HG03575 (cell line): Measurements from ENCODE around the gene TMEM25.
"Not testable (repeated sequence)": the region's sequence is repeated elsewhere in the genome, so short reads cannot be mapped to it uniquely, and the experiment has no call there.

Source experiments
- ATAC-seq: cut with Tn5 transposase; IDR thresholded peaks from one replicate; pipeline ENCODE4 v1.9.1; 2021; ENCODE audit not compliant: unreplicated experiment, insufficient number of reproducible peaks, low FRiP score; ENCODE audit errors: extremely low read depth

The TMEM25 gene

DNA sequence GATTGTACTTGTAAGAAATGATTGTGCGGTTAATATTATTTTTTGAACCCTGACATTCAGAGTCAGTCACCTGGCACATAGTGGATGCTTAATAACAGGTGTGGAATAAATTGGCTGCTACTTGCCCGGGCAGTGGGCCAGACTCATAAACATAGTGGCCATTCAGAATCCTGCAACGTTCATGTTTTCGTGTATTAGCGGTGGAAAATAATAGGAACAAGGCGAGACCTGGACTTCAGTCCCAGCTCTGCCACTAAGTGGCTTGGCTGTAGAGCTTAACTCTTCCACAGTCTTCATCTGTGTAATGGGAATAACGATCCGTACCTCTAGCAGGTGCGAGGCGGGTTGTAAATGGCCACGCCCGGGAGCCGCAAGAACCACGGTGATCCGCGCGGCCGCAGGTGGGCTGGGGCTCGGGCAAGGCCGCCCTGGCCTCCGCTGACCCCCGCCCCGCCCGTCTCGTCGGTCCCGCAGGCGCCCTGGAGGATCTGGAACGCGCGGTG is 761 bp upstream of the TMEM25 start:
- ATAC-seq: no peak

DNA sequence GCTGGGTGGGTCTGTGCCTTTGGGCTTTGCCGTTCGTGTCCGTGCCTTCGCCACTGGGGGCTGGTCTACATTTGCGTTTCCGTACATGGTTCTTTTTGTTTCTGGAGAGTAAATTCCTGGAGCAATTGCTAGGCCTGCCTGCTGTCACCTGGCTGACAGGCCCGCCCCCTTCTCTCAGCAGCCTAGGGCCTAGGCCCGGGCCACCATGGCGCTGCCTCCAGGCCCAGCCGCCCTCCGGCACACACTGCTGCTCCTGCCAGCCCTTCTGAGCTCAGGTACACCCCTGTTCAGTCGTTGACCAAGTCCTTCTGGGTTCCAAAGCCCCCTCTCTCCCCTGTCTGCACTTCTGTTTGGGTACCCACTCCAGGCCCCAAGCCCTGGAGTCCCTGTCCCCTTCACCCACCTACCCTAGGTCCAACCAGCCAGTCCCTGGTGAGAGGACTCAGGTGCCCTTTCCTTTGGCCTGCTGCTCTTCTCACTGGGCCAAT is 649 bp downstream of the TMEM25 start:
- no peak for ATAC-seq

DNA sequence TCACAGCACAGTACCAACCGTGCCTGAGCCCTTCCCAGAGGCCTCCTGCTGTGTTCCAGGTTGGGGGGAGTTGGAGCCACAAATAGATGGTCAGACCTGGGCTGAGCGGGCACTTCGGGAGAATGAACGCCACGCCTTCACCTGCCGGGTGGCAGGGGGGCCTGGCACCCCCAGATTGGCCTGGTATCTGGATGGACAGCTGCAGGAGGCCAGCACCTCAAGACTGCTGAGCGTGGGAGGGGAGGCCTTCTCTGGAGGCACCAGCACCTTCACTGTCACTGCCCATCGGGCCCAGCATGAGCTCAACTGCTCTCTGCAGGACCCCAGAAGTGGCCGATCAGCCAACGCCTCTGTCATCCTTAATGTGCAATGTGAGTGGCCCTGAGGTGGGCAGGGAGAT is 1.1 kb downstream of the TMEM25 start:
- no peak for ATAC-seq

DNA sequence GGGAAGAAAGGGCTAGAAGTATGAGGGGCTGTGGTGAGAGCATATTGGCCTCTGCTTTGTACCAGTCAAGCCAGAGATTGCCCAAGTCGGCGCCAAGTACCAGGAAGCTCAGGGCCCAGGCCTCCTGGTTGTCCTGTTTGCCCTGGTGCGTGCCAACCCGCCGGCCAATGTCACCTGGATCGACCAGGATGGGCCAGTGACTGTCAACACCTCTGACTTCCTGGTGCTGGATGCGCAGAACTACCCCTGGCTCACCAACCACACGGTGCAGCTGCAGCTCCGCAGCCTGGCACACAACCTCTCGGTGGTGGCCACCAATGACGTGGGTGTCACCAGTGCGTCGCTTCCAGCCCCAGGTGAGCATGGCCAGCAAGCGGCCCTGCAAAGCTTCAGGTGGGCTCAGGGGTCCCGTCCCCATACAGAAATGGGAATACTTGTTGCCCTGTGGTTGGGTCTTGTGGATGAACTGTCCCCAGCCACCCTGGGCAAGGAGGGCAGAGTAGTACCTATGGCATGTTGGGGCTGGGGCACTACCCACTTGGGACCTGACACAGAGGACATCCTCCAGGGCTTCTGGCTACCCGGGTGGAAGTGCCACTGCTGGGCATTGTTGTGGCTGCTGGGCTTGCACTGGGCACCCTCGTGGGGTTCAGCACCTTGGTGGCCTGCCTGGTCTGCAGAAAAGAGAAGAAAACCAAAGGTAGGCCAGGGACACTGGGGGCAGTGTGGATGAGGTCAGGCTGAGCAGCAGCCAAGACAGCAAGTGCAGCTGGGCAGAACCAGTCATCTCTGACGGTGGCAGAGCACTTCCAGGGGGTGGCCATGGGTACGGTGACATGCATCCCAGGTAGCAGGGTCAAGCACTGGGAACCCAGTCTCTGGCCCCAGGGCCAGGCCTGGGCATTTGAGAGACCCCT is 2.1 kb downstream of the TMEM25 start:
- no peak for ATAC-seq

DNA sequence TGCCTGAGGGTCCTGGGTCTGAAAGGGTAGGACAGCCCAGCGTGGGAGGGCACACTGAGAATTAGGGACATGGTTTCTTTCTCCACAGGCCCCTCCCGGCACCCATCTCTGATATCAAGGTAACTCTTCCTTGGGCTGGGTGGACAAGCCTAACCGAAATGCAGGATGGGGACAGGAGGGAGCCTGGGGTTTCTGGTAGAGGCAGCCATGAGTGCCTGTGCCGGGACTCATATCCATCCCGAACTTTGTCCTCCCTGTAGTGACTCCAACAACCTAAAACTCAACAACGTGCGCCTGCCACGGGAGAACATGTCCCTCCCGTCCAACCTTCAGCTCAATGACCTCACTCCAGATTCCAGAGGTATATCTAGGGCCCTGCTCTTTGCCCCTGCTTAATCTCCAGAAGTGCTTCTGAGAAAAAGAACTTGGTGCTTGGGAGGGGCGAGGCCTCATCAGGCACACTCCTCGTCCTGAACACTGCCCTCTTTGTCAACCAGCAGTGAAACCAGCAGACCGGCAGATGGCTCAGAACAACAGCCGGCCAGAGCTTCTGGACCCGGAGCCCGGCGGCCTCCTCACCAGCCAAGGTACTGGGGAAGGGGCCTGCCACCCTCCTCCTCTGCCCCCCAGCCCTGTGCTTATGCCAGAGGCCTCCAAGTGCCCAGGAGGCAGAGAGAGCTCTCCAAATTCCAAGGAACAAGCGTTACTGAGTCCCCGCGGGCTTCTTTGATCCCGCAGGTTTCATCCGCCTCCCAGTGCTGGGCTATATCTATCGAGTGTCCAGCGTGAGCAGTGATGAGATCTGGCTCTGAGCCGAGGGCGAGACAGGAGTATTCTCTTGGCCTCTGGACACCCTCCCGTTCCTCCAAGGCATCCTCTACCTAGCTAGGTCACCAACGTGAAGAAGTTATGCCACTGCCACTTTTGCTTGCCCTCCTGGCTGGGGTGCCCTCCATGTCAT is 3.1 kb downstream of the TMEM25 start:
- no peak for ATAC-seq

DNA sequence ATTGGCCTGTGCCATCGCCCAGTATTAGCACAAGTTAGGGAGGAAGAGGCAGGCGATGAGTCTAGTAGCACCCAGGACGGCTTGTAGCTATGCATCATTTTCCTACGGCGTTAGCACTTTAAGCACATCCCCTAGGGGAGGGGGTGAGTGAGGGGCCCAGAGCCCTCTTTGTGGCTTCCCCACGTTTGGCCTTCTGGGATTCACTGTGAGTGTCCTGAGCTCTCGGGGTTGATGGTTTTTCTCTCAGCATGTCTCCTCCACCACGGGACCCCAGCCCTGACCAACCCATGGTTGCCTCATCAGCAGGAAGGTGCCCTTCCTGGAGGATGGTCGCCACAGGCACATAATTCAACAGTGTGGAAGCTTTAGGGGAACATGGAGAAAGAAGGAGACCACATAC is 4.3 kb downstream of the TMEM25 start:
- ATAC-seq: no peak

DNA sequence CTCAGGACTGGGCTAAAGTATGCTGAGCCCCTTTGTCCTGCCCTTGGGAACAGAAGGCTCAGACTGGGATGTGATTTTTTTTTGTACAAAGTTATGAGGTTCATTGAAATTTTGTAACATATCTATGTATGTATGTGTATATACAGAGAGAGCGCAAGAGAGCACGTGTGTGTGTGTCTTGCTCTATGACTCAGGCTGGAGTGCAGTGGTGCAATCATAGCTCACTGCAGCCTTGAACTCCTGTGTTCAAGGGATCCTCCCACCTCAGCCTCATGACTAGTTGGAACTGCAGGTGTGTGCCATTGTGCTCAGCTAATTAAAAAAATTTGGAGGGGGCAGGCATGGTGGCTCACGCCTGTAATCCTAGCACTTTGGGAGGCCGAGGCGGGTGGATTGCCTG is 5.7 kb downstream of the TMEM25 start:
- ATAC-seq: no peak

DNA sequence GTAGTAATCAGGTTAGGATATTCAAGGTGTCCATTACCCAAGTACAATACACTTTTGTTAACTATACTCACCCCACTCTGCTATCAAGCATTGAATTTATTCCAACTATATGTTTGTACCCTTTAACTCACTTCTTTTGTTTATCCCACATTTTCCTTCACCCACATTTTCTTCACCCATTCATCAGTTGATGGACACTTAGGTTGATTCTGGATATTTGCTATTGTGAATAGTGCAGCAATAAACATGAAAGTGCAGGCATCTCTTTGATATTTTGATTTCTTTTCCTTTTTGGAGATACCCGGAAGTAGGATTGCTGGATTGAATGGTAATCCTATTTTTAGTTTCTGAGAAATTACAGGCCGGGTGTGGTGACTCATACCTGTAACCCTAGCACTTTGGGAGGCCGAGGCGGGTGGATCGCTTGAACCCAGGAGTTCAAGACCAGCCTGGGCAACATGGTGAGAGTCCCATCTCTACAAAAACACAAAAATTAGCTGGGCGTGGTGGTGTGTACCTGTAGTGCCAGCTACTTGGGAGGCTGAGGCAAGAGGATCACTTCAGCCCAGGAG is 6.5 kb downstream of the TMEM25 start:
- ATAC-seq: no peak

DNA sequence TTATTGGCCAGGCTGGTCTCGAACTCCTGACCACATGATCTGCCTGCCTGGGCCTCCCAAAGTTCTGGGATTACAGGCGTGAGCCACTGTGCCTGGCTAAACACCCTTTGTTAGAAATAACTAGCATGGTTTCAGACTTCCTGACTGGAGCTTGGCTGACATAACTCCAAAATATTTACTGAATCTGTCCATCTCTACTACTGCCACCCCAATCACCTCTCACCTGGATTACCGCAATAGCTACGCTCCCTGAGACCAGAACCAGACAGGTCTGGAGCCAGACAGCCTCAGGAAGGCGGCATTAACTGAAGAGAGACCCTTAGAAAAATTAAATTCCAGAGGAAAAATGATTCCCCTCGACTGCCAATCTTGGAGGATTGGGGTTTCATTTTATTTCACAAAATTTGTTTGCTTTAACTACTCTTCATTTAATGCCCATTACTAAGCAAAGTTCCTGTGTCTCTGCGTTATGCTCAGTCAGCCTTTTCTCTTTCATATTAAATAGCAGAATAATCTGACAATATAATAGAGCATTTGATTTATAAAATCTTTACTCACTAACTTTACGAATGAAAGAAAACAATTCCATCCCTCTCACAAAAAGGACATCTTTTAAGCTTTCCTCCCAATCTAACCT is 13.1 kb downstream of the TMEM25 start:
- ATAC-seq: no peak

DNA sequence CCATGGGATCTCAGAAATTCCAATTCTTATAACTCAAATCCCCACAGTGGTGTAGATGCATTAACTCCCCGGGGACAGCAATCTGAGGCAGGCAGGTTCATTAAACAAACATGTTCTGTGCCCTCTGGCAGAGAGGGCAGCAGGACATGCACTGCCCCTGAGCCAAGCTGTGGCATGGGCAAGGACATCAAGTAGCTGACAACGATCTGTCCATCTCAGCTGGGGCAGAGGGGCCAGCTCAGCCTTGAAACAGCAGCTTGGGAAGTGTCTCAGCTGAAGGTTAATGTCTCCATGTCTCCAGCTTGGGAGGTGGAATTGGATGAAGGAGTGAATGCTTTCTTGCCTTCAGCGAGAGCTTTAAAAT is 13.6 kb downstream of the TMEM25 start:
- ATAC-seq: no peak

DNA sequence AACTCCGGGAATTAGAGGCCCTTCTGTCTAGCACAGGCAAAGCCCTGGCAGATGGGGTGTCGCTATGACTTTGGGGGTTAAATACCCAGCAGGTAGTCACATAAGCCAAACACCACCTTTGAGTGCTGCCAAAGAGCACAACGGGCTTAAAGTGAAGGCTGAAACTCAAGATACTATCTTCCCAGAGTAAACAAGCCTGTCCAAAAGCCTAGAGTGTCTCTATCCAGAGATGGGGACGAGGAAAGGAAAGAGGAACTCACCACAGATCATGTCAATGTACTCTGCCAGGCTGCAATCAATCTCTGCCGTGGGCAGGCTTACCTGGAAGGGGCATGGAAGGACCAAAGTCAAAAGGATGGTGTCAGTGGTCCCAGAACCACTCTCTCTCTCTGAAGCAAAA is 14.5 kb downstream of the TMEM25 start:
- ATAC-seq: no peak

DNA sequence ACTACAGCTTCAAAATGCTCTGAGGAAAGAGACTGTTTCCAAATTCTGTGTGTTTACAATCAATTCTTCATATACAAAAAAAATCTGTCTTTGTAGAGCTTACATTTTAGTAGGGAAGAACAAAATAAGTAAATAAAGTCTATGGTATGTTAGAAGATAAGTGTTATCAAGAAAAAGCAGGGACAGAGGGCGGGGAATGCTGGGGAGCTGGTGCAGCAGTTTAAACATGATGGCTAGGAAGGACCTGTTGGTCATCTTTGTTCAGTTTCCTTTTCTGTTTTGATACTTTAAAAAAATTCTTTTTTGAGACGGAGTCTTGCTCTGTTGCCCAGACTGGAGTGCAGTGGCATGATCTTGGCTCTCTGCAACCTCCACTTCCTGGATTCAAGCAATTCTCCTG is 16.1 kb downstream of the TMEM25 start:
- ATAC-seq: no peak

DNA sequence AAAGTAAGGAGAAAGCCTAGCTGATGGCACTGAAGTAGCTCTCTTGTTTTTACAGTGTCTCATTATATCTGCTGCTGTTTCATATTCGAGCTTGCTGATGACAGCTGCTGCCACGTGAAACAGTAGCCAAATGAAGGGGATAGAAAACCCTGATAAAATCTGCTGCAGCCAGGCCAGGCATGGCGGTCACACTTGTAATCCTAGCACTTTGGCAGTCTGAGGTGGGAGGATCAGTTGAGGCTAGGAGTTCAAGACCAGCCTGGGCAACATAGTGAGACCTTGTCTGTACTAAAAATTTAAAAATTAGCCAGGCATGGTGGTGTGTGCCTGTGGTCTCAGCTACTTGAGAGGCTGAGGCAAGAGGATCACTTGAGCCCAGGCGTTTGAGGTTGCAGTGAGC is 21.3 kb downstream of the TMEM25 start:
- no peak for ATAC-seq

DNA sequence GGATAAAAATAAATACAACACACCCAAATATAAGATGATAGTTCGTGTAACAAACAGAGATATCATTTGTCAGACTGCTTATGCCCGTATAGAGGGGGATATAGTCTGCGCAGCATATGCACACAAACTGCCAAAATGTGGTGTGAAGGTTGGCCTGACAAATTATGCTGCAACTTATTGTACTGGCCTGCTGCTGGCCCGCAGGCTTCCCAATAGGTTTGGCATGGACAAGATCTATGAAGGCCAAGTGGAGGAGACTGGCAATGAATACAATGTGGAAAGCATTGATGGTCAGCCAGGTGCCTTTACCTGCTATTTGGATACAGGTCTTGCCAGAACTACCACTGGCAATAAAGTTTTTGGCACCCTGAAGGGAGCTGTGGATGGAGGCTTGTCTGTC is 29.8 kb downstream of the TMEM25 start:
- ATAC-seq: no peak

DNA sequence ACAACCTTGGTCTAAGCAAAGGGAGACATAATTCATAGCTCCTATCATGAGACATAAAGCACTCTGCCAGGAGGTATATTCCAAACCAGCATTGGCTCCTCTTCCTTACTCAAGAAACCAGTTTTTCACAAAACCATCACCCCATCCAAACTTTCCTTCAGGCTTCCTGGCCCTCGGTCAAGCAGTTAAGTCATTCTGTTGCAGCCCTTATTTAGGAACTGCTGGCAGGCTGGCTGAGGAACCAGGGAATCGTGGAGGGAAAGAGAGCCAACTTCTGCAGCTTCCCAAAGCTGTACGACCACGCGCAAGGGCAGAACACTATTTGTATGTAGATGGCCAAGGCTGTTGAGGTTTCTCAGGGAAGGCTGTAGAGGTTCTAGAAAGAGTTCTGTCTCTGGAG is 34.1 kb downstream of the TMEM25 start:
- no peak for ATAC-seq

DNA sequence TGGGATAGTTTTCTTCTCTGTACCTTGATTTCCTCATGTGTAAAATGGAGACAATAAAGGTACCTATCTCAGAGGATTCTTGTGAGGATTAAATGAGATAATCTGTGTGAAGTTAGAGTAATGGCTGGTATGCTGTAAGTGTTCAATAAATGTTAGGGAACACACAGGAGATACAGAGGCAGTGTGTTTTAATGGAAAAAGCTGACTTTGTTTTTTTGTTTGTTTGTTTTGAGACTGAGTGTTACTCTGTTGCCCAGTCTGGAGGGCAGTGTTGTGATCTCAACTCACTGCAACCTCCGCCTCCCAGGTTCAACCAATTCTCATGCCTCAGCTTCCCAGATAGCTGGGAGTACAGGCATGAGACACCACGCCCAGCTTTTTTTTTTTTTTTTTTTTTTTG is 38.7 kb downstream of the TMEM25 start:
- ATAC-seq: no peak

DNA sequence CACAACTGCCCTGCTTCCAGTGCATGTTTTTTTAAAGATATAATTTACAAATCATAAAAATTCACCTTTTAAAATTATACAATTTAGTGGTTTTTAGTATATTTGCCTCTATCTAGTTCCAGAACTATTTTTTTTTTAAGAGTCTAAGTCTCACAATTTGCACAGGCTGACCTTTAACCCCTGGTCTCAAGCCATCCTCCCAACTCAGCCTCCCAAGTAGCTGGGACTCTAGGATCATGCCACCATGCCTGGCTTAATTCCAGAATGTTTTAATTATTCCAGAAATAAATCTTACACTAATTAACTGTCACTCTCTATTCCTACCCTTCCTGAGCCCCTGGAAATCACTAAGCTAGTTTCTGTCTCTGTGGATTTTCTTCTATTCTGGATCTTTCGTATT is 39.8 kb downstream of the TMEM25 start:
- ATAC-seq: no peak

DNA sequence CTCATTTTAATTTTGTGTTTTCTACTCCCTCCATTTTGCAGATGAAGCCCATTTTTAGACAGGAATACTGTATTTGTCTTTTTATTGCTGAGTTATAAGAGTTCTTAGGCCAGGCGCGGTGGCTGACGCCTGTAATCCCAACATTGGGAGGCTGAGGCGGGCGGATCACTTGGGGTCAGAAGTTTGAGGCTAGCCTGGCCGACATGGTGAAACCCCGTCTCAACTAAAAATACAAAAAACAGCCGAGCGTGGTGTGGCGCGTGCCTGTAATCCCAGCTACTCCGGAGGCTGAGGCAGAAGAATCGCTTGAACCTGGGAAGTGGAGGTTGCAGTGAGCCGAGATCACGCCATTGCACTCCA is 40.7 kb downstream of the TMEM25 start:
- not testable (repeated sequence) for ATAC-seq
